Activated CD4-positive, alpha-beta T cell treated with anti-CD3 and anti-CD28 coated beads for 24 hours (primary cell): ENCODE results near the gene SUMF1.

Experiments
- DNase-seq, 2 donors: peaks; one replicate each; pipeline ENCODE4 v3.0.0-alpha.2; 2020; ENCODE audit warnings: low read depth in 2 of 2

SUMF1 gene

GRCh38 chr3:4466741-4467521 is at the start of gene SUMF1:
SUMF1 (minus strand) TSS chr3:4467269; CDS start chr3:4467245, 24 bp downstream.
- DNase-seq, result peak; percentile 53 to 54

- no peak for DNase-seq
Observed at GRCh38 chr3:4515916-4516579, 49.0 kb upstream of the SUMF1 start.

- no peak for DNase-seq
Observed at GRCh38 chr3:4514916-4515315, 47.8 kb upstream of the SUMF1 start.

GRCh38 chr3:4514321-4514720 is 47.3 kb upstream of the SUMF1 start:
- DNase-seq, result no peak

GRCh38 chr3:4512895-4513616 is 46.0 kb upstream of the SUMF1 start:
- DNase-seq, result no peak

GRCh38 chr3:4511491-4512262 is 44.6 kb upstream of the SUMF1 start:
- DNase-seq, result no peak

- no peak for DNase-seq
Observed at GRCh38 chr3:4509983-4510755, 43.1 kb upstream of the SUMF1 start.

- no peak for DNase-seq
Observed at GRCh38 chr3:4509043-4509442, 42.0 kb upstream of the SUMF1 start.

GRCh38 chr3:4508048-4508981 is 41.2 kb upstream of the SUMF1 start:
- DNase-seq, result no peak

GRCh38 chr3:4507024-4507596 is 40.0 kb upstream of the SUMF1 start:
- no peak for DNase-seq

GRCh38 chr3:4506559-4507023 is 39.5 kb upstream of the SUMF1 start:
- DNase-seq, result no peak

- DNase-seq, result no peak
Observed at GRCh38 chr3:4505688-4506558, 38.9 kb upstream of the SUMF1 start.

- DNase-seq, result no peak
Observed at GRCh38 chr3:4504340-4505261, 37.5 kb upstream of the SUMF1 start.

- DNase-seq, result no peak
Observed at GRCh38 chr3:4503050-4503449, 36.0 kb upstream of the SUMF1 start.

- no peak for DNase-seq
Observed at GRCh38 chr3:4501927-4502326, 34.9 kb upstream of the SUMF1 start.

GRCh38 chr3:4501437-4501836 is 34.4 kb upstream of the SUMF1 start:
- no peak for DNase-seq

GRCh38 chr3:4498446-4498845 is 31.4 kb upstream of the SUMF1 start:
- DNase-seq, result no peak
